Fibroblast of lung (primary cell): Measurements from ENCODE around the gene RTL10. TPM values are rescaled to one million over a fixed set of nuclear protein-coding genes. Genes with fewer than 3 reads are reported as not detected.

Experiments
- DNase-seq, 2 donors: peaks; one replicate each; pipeline versions ENCODE4 v3.0.0 to v3.0.0-alpha.2; 2010; ENCODE audit warnings: low read depth in 2 of 2
- H2AFZ ChIP-seq: 2 replicates; pipeline ENCODE4 v1.5.1; 2012; ENCODE audit warnings: low read length, control low read depth, inconsistent platforms
- H3K27ac ChIP-seq: 2 replicates; pipeline ENCODE4 v1.5.1; 2011; ENCODE audit warnings: low read length, control low read depth; ENCODE audit not compliant: insufficient read depth
- H3K27me3 ChIP-seq: 2 replicates; pipeline ENCODE4 v1.5.1; 2011; ENCODE audit warnings: mild to moderate bottlenecking, low read length; ENCODE audit not compliant: control insufficient read depth, insufficient read depth
- H3K36me3 ChIP-seq: 2 replicates; pipeline ENCODE4 v1.5.1; 2011; ENCODE audit warnings: low read length; ENCODE audit not compliant: control insufficient read depth, insufficient read depth
- H3K4me1 ChIP-seq: 2 replicates; pipeline ENCODE4 v1.5.1; 2011; ENCODE audit warnings: low read length; ENCODE audit not compliant: control insufficient read depth, insufficient read depth; ENCODE audit errors: extremely low read depth
- H3K4me2 ChIP-seq: 2 replicates; pipeline ENCODE4 v1.5.1; 2011; ENCODE audit warnings: low read length, control low read depth; ENCODE audit not compliant: insufficient read depth; ENCODE audit errors: extremely low read depth
- H3K4me3 ChIP-seq, 4 experiments: fragments of 200-600 bp in 1 of 4; sonication (generic) in 1 of 4; replicated peaks in 1 of 4; 2 replicates each; pipeline ENCODE4 v1.5.1; 2011 to 2016; ENCODE audit warnings: low read length in 4 of 4, low read depth in 3 of 4, mild to moderate bottlenecking in 3 of 4, control low read depth in 2 of 4, inconsistent platforms in 1 of 4, mixed read lengths in 1 of 4; ENCODE audit not compliant: insufficient read depth in 1 of 4; ENCODE audit errors: control extremely low read depth in 1 of 4
- H3K79me2 ChIP-seq: 2 replicates; pipeline ENCODE4 v1.5.1; 2012; ENCODE audit warnings: mild to moderate bottlenecking, low read length, inconsistent platforms; ENCODE audit not compliant: control insufficient read depth, insufficient read depth
- H3K9ac ChIP-seq: 2 replicates; pipeline ENCODE4 v1.5.1; 2011; ENCODE audit warnings: mild to moderate bottlenecking, low read length, control low read depth; ENCODE audit not compliant: insufficient read depth
- H3K9me3 ChIP-seq: 2 replicates; pipeline ENCODE4 v1.5.1; 2012; ENCODE audit warnings: low read depth, low read length; ENCODE audit not compliant: control insufficient read depth, insufficient read depth
- H4K20me1 ChIP-seq: 2 replicates; pipeline ENCODE4 v1.5.1; 2011; ENCODE audit warnings: low read length; ENCODE audit not compliant: control insufficient read depth, insufficient read depth; ENCODE audit errors: extremely low read depth
- EZH2 ChIP-seq: IDR thresholded peaks from 2 replicates; pipeline ENCODE4 v1.5.1; 2012; ENCODE audit warnings: low read length, control low read depth, mild to moderate bottlenecking; ENCODE audit errors: missing control alignments
- polyA plus RNA-seq, 2 donors: library from polyadenylated mRNA; depleted of rRNA in 1 of 2; stranded (reverse) in 1 of 2; unstranded in 1 of 2; fragments of >200 nt; gene quantifications; 2 replicates each; pipeline ENCODE4 v1.2.1, GENCODE V29; 2011 to 2012; ENCODE audit warnings: missing spikeins in 1 of 2
- total RNA-seq: library from RNA; depleted of rRNA; stranded (reverse); fragments of >200 nt; gene quantifications from 2 replicates; pipeline ENCODE4 v1.2.1, GENCODE V29; 2014
- TF ChIP-seq, protein P1 (sequence below), 2 donors: IDR thresholded peaks in 1 of 2; conservative IDR thresholded peaks in 1 of 2; 1 replicate in 1 of 2; 2 replicates in 1 of 2; pipeline ENCODE4 v1.5.1; 2011 to 2012; ENCODE audit warnings: low read length in 2 of 2, control low read depth in 1 of 2, inconsistent platforms in 1 of 2, low read depth in 1 of 2, mild to moderate bottlenecking in 1 of 2

The RTL10 gene
- total and polyA plus RNA-seq, 2 donors (not counting 1 experiment from before 2014, with no cell fraction given), result 6.5 to 7.3 TPM

DNA sequence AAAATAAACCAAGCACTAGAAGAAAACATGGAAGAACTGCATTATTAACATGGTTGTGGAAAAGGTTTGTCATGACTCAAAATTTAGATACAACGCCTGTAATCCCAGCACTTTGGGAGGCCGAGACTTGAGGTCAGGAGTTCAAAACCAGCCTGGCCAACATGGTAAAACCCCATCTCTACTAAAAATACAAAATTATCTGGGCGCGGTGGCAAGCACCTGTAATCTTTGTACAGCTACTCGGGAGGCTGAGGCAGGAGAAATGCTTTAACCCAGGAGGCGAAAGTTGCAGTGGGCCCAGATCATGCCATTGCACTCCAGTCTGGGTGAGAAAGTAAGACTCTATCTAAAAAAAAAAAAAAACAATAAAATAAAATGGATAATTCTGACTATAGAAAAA lies 23.7 kb downstream of the RTL10 start:
- no peaks in the 10 kb centered on the region for H4K20me1 ChIP-seq
- H3K27ac ChIP-seq, result no peak overlapping the region
- no peak overlapping the region for H3K4me2 ChIP-seq
- no peaks in the 10 kb centered on the region for H3K79me2 ChIP-seq
- no peak overlapping the region for H3K4me3 ChIP-seq
- H3K4me1 ChIP-seq, result no peaks in the 10 kb centered on the region
- H2AFZ ChIP-seq, result no peak overlapping the region
- TF ChIP-seq EZH2, result no peak
- TF ChIP-seq, protein P1, sequence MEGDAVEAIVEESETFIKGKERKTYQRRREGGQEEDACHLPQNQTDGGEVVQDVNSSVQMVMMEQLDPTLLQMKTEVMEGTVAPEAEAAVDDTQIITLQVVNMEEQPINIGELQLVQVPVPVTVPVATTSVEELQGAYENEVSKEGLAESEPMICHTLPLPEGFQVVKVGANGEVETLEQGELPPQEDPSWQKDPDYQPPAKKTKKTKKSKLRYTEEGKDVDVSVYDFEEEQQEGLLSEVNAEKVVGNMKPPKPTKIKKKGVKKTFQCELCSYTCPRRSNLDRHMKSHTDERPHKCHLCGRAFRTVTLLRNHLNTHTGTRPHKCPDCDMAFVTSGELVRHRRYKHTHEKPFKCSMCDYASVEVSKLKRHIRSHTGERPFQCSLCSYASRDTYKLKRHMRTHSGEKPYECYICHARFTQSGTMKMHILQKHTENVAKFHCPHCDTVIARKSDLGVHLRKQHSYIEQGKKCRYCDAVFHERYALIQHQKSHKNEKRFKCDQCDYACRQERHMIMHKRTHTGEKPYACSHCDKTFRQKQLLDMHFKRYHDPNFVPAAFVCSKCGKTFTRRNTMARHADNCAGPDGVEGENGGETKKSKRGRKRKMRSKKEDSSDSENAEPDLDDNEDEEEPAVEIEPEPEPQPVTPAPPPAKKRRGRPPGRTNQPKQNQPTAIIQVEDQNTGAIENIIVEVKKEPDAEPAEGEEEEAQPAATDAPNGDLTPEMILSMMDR (conservative IDR thresholded peaks at IDR 0.05 in 1 of 2, IDR thresholded peaks at IDR 0.05 in 1 of 2; ENCODE audit: low read depth in 1 of 2, low read length in 2 of 2), result no peak
- no peaks in the 10 kb centered on the region for H3K36me3 ChIP-seq
- no peaks in the 10 kb centered on the region for H3K27me3 ChIP-seq
- H3K9ac ChIP-seq, result no peak overlapping the region
- H3K9me3 ChIP-seq, result no peaks in the 10 kb centered on the region
- DNase-seq, result no peak

DNA sequence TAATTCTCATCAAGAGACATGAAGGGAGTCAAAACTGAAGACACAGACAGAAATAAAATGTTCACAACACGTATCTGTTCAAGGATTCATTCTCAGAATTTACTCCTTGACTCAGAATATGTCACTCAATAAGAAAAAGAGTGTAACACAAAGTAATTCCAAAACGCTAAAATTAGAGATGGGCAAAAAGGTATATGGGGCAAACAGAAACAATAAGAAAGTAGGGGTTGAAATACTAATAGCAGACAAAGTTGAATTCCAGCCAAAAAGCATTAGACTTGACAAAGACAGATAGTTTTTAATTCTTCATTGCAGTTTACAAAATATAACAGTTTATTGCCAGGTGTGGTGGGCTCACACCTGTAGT lies 26.7 kb downstream of the RTL10 start:
- H3K9me3 ChIP-seq, result no peaks in the 10 kb centered on the region
- H3K4me3 ChIP-seq, result no peak overlapping the region
- no peak for DNase-seq
- no peaks in the 10 kb centered on the region for H4K20me1 ChIP-seq
- H3K36me3 ChIP-seq, result peaks cover 2% of the 10 kb centered on the region
- H3K9ac ChIP-seq, result no peak overlapping the region
- TF ChIP-seq, protein P1 (conservative IDR thresholded peaks at IDR 0.05 in 1 of 2, IDR thresholded peaks at IDR 0.05 in 1 of 2; ENCODE audit: low read depth in 1 of 2, low read length in 2 of 2), result no peak
- no peak for TF ChIP-seq EZH2
- no peak overlapping the region for H3K4me2 ChIP-seq
- no peak overlapping the region for H2AFZ ChIP-seq
- no peaks in the 10 kb centered on the region for H3K27me3 ChIP-seq
- H3K27ac ChIP-seq, result no peak overlapping the region
- no peaks in the 10 kb centered on the region for H3K4me1 ChIP-seq
- H3K79me2 ChIP-seq, result no peaks in the 10 kb centered on the region

DNA sequence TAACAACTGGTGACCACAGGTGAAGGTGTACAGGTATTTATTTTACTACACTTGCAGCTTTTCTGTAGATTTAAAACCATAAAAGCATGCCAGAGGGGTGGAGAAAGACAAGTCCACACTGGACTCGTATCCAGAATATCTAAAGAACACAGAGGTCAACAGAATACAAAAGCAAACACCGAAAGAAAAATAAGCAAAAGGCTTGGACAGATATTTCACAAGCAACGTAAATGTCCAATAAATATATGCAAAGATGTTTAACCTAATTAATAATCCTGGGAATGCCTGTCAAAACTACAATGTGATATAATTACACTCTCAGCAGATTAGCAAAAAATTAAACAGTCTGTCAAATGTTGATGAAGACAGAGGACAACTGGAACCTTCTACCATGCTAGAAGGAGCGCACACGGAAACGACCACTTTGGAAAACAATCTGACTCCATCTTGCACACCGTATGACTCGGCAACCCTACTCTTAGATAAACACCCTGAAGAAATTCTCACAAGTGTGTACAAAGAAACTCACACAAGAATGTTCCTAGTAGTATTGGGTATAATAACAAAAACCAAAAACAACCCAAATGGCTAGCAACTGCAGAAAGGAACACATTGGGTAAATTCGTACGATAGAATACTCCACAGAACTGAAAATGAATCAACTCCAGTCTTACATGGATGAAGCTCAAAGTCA lies 27.2 kb downstream of the RTL10 start:
- Histone ChIP-seq H4K20me1 (no peaks in the 10 kb centered on the region), H3K4me3 (no peak overlapping the region), H3K9ac (no peak overlapping the region), H3K9me3 (no peaks in the 10 kb centered on the region), H3K36me3 (peaks cover 2% of the 10 kb centered on the region), H2AFZ (no peak overlapping the region), H3K79me2 (no peaks in the 10 kb centered on the region), H3K27me3 (no peaks in the 10 kb centered on the region), H3K27ac (no peak overlapping the region), H3K4me2 (no peak overlapping the region), H3K4me1 (no peaks in the 10 kb centered on the region)
- peak in 1 of 2 donors; percentile 44 for DNase-seq
- no peak for TF ChIP-seq EZH2
- TF ChIP-seq, protein P1 (conservative IDR thresholded peaks at IDR 0.05 in 1 of 2, IDR thresholded peaks at IDR 0.05 in 1 of 2; ENCODE audit: low read depth in 1 of 2, low read length in 2 of 2), result no peak
